HG03039 (cell line): Measurements from ENCODE around the gene BAG5.

ENCODE experiments used
- ATAC-seq: cut with Tn5 transposase; IDR thresholded peaks from one replicate; pipeline ENCODE4 v1.9.1; 2021; ENCODE audit warnings: mild to moderate bottlenecking, moderate library complexity; ENCODE audit not compliant: unreplicated experiment

Gene BAG5

DNA sequence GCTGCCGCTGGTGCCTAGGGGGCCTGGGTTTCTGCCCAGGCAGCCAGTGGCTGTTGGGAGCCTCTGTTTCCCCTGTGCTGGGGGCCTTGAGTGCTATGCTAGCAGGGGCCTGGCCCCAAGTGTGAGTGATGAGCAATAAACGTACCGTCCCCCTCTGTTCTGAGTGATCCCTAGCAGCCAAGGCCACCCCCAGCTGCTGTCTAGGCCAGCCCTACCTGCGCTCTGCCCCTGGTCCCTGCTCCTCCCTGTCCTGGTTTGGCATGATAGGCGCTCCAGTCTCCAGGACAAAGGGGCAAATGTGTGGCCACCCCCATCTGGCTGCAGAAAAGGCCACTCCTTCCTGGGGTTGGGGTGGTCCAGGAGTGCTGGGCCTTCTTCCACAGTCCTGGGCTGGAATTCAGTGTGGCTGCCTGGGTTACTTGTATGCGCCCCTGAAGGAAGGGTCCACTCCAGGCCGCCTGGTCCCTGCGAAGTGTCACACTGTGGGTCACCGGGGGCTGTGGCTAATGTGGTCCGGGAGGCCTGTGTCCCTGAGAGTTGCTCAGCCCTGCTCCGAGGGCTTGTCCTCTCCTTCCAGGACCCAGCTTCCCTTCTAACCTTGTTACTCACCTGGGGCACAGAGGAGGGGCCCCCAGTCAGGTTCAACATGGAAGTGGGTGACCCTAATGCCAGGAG, 26.4 kb downstream of the BAG5 start:
- no peak for ATAC-seq

DNA sequence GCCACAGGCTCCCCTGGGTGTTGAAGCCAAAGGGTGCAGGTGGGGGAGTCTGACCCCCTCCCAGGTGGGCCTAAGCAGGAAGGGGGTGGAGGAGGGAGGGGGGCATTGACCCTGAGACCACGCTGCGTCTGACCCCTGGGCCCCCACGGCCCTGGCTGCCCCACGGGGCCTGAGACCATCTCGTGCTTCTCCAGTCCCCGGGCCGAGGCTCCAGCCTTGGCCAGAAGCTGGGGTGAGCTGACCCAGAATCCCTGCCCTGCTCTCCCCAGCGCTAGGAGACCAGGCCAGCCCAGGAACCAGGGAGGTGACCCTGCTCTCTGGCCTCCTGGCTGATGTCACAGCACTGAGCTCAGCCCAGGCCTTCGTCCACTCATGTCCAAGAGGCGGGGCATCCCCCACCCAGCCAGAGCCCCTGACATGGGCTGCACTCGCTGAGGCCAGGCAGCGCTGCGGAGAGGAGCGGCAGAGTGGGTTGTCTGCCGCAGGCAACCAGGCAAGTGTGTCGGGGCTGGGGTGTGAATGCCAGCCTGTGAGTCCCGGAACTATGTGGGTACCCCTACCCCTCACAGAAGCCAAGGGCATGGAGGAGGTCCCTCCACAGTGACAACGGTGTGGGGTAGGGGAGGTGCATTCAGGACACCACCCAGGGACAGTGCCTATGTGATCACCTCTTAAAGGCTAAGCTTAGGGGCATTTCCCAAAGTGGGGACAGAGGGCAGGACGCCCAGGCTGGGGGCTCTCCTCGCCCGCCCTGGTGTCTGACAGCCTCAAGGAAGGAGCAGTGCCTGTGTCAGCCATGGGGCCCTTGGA, 27.2 kb downstream of the BAG5 start:
- no peak for ATAC-seq

DNA sequence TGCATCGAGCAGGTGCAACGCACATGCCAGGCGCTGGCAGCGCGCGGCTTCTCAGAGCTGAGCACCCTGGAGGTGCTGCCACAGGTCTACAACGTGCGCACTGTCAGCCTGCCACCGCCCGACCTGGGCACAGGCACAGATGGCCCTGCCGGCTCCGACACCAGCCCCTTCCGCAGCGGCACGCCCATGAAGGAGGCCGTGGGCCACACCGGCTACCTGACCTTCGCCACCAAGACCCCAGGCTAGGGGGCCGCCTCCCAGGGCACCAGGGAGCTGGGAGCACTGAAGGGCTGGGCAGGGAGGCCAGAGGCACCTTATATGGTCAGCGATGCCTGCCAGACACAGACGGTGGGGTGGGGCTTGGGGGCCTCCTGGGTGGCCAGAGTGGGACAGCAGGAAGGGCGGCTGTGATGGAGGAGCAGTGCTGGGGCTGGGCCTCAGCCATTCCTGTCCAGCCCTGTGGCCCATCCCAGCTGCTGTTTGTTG, 27.8 kb downstream of the BAG5 start:
- no peak for ATAC-seq

DNA sequence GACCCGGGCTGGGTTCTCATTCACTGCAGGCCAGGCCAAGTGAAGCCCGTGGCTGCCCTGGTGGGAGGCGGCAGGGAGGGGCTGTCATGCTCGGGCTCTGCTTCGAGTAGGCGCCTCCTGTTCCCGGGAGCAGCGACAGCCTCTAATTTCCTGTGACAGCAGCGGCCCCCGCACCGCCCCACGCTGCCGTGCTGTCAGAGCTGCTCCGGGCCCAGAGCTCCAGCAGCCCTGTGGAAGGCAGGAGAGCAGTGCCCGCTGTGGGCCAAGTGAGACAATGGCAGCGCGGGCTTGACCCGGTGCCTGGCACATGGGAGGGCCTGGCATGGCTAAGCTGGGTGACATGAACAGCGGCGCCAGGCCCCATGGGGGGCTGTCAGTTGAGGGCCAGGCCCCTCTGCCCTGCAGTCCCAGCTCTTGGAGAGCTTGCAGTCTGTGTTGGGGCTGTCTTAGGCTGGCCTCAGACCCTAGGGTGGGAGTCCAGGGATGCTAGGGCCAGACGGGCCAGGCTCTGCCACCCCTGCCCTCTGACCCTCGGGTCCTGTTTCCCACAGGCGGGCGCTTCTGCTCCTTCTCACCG, 28.4 kb downstream of the BAG5 start:
- ATAC-seq, result no peak

DNA sequence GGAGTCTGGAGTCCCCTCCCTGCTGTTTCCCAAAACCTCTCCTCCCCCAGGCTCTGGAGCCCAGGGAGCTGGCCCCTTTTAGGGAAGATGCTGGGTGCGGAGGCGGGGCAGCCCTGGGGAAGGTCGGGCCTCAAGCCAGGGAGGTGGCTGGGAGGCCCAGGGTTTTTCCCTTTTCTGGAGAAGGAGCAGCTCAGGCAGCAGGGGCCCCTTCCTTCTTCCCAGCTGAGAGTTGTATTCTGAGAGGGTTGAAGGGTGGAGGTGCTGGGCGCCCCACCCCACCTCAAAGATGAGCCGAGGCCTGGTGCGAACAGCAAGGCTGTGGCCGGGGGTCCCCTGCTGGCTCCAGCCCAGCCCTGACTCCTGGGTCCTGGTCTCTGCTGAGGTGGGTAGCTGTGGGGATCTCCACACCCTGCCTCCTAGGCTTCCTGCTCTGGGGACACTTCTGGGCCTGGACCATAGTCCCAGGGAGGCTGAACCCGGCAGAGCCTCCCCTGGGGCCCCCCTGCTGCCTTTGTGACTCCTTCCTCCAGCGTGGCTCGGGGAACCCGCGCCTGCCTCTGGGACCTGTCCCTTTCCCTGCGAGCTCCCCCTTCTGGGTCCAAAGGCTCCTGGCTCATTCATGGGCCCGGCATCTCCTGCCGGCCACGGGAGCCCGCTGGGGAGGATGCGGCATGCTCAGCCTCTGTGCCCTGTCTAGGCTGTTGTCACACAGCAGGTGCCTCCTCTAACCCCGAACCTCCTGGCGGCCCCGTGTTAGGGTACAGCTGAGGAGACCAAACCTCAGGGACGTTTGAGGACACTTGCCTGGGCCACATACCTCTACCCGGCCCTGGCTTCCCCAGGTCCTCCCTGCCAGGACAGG, 29.1 kb downstream of the BAG5 start:
- no peak for ATAC-seq

DNA sequence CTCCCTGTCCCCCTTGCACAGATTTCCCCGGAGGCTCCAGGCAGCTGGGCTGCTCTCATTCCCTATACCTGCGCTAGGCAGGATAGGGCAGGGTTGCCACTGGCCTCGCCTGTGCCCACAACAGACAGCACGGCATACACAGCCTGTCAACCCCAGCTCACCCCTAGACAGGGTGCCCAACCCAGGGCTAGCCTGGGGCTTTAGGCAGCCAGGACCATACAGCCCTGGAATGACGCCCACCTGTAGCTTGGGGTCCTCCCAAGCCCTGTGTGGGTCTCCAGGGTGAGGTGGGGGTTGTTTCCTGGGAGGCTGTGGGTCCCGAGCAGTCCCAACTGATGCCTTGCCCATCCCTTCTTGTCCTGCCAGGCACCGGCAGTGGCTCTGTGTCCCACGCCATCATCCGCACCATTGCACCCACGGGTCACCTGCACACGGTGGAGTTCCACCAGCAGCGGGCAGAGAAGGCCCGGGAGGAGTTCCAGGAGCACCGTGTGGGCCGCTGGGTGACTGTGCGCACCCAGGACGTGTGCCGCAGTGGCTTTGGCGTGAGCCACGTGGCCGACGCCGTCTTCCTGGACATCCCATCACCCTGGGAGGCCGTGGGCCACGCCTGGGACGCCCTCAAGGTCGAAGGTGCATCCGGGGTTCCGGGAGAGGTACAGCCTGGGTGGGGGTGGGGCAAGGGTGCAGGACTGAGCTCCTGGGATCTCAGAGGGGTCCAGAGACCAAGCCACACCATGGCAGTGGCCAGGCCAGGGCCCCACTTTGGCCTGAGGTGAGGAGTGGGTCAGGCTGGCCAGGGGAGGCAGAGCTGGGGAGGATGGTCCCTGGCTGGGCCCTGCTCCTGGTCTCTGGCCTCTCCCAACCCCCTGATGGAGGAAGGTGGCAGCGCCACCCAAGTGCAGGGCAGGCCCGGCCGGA, 30.0 kb downstream of the BAG5 start:
- ATAC-seq, result no peak

DNA sequence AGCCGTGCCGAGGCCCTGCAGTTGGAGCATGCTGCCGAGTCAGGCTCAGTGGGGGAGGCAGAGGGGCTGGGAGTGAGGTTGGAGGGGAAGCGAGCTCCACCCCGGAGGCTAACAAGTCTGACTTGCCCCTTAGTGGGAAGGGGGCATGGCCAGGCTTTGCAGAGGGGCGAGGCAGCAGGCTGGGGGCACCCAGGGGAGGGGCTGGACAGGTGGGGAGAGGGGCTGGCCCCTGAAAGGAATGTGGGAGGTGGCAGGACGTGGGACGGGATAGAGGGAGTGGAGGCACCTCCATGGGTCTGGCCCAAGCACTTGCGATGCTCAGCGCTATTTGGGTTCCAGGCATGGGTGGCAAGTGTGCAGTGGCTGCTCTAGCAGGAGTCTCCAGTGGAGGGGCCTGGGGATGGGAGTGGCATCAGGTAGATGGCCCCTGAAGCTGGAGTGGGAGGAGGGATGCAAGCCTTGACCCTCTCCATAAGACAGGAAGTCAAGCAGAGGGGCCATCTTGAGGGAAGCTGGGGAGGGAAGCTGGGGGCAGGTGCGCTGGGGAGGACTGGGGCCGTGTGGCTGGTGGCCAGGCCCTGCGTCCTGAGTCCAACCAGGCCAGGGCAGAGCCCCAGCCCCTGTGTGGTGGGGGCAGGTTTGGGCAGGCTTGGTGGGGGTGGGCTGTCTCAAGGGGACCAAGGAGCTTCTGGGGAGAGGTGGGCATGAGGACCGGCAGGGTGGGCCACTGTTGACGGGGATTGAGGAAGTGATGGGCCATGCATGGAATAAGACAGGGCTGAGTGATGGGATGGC, 30.8 kb downstream of the BAG5 start:
- no peak for ATAC-seq

DNA sequence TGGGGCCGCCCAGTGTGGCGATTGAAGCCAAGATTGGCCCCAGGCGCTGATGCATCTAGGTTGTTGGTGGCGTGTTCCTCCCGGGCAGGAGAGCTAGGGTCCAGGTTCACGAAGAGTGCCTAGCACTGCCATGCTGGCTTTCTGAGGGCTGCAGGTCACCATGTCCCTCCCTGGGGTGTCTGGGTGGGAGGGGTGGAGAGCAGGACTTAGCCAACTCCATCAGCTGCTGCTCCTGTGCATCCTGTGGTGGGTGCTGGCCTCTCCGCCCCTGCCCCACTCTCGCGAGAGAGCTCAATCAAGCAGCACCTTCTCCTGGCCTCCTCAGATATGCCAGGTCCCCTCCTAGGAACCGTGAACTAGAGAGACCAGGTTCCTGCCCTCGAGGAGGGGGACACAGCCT, 31.6 kb downstream of the BAG5 start:
- ATAC-seq, result no peak

DNA sequence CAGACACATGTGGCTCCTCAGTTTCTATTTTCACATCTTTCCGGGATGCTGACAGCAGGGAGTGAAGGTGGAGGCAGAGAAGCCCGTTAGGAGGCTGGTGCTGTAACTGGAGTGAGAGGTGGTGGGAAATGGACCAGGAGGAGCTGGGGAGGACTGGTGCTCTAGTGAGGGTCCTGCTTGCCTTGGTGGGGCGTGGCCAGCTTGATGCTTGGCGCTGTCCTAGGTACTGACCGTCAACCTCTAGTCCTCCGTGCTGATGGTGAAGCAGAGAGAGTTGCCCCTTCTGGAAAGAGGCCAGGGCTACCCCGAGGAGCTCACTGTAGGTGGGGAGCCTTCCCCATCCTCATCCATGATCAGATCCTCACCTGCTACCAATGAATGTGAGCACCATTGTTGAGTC, 32.1 kb downstream of the BAG5 start:
- ATAC-seq, result no peak

DNA sequence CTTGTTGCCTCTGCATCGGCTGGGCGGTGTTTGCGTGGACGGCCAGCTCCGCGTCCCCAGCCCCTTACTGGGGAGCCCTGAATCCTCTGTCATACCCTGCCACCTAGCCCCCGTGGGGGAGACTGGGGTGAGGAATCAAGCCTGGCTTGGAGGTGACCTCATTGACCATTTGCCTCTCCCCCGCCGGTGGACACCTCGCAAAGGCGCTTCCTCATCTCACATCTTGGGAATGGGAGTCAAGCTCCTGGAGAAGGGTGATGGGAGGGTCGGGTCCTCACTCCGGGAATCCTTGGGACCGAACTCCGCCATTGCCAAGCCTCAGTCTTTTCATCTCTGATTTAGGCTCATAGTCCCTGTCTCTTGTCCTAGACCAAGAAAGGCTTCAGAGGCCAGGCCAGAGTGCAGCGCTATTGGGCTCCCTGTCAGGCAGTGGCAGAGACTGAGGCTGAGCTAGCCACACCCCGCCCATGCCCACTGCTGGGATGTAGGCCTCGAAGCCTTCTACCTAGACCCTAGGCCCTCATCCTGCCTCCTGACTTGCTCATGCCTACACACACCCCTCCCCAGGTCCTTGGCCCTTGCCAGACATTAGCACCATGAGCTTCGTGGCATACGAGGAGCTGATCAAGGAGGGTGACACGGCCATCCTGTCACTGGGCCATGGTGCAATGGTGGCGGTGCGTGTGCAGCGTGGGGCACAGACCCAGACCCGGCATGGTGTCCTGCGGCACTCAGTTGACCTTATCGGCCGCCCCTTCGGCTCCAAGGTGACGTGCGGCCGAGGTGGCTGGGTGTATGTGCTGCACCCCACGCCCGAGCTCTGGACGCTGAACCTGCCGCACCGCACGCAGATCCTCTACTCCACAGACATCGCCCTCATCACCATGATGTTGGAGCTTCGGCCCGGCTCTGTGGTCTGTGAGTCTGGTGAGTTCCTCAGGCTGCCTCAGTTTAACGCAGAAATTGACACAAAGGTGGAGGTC, 32.8 kb downstream of the BAG5 start:
- ATAC-seq, result peak; percentile 13

DNA sequence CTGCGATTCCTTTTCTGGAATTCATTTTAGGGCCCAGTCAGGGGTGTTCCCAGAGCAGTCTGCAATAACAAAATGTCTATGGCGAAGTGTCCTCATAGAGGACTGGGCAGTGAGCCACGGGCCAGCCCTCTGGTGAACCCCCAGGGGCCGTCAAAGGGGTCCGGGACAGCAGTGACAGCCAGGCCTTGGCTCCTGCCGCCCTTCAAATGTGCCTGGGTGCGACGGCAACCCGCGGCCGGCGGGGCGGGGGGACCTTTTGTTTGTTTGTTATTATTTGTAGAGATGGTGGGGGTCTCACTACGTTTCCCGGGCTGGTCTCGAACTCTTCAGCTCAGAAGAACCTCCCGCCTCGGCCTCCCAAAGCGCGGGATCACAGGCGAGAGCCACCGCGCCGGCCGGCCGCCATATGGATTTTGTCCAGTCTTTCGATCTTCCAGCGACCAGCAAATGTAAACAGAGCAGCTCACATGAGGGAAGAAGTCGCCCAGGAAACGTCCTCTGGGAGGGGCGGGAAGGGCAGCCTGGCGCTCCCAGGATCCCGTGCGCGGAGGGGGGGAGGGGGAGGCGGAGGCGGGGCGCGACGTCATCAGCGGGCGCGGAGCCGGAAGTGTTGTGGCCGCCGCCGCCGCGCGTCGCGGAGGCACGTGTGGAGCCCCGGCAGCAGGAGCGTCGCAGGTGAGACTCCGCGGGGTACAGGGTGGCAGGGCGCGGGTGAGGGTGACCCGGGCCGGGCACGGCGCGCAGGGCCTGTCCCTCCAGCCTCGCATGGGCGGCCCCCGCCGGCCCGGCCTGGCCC, 33.7 kb downstream of the BAG5 start, which contains the start of gene TRMT61A:
Gene TRMT61A, plus strand, starts transcription at position 610 of the 796 bp plus-strand sequence. CDS start 783 bp downstream, outside the sequence.
- peak; percentile 40 for ATAC-seq

DNA sequence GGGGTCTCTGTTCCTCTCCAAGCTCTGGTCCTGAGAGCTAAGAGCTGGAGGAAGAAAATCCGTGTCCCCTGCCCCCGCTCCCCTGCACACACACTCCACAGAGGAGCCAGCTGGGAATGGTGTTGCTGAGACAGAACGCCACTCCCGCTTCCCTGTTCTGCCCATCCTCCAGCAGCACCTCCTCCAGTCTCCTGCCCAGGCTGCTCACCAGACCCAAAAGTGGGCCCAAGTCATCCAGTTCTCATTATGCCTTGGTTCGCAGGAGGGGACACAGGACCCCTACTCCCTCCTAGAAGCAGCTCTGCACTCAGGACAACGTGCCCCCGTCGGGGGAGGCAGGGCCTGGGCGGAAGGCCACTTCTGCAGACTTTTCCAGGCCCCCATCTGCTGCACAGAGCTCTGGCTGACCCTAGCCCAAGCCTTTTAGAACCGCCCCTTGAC, 34.3 kb downstream of the BAG5 start:
- no peak for ATAC-seq

DNA sequence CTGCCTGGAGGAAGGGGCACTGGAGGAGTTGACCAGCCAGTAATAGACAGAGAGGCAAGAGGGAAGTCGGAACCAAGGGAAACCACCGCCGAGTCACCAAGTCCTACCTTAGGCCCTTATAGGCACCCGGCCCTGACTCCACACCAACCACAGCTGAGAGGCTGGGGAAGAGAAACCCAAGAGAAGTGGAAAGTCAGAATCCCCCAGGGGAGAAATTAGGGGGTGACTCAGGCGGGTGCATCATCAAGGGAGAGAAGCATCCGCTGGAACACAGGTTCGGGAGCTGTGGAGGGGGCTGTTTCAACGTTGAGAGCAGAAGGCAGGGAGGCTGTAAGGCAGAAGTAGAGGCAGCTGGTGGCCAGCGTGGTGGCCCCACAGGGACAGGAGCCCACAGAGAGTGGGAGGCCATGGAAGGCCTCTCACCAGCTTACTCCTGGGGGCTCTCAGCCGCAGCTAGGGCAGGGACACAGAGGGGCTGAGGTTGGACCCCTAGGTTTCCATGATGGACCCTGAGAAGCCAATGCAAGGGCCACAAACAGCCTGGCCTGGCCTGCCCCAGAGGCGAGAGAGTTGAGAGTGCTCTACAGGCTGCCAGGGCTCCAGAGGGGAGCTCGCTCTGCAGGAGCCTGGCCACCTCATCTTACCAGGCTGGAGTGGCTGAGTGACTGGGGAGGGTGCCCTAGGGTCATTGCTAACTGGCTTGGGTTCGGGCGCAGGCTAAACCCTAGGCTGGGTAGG, 34.9 kb downstream of the BAG5 start:
- ATAC-seq, result no peak

DNA sequence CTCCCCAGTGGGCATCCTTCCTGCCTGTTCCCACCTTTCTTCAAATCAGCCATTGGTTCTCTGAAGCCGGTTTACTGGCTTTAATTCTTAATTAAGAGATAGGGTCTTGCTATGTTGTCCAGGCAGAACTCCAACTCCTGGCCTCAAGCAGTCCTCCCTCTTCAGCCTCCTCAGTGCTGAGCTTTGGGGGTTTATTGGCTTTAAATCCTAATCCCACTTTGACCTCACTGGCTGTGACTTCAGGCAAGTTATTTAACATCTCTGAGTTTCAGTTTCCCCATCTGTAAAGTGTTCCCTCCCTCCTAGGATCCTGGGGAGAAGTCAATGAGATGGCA, 35.6 kb downstream of the BAG5 start:
- no peak for ATAC-seq

DNA sequence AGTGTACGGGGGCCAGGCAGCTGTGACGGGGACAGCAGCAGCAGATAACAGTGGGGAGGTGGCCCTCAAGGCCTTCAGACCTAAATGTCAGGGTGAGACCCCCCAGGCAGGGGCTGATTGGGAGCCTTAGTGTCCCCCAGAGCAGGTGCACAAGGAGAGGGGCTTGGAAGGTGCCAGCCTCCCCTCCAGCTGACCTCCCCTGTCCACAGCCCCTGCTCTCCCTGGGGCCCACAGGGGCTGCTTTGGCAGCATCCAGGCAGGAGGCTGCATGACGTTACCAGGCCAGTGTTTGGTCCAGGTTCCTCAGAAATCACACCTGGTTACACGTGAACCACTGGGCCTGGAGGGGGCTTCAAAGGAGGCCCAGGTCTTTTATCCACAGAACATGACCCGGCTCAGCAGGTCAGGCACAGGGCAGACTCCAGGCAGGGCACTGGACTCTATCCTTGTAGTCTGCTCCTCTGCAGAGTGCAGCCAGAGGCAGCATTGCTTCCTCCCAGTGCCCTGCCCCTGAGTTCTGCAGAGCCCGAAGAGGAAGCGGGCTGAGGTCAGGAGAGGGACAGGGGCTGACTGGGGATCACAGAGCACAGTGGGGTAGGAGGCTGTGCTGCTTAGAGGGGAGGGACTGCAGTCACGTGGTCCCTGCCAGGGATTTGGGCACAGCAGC, 36.1 kb downstream of the BAG5 start:
- no peak for ATAC-seq
